Mesenteric fat pad (tissue), 1 donor: ENCODE results near the gene LCN6. TPM values are rescaled to one million over a fixed set of nuclear protein-coding genes. Genes with fewer than 3 reads are reported as not detected.

Experiments used
- DNase-seq: peaks from one replicate; pipeline ENCODE4 v3.0.0-alpha.2; 2020; ENCODE audit warnings: low spot score
- microRNA-seq: library from miRNA; unstranded; fragments of <30 nt; microRNA quantifications from one replicate; pipeline ENCODE4 v1.2.0, GENCODE V29; 2020; ENCODE audit warnings: borderline number of aligned reads
- total RNA-seq: library from RNA; stranded (reverse); fragmentation: NEBNext Ultra II Directional; extraction: Animal tissue kit (Norgen Biotek cat#: 25700); gene quantifications from one replicate; pipeline ENCODE4 v1.2.1, GENCODE V29; 2021
- donor health status: DM: yes; HTN: yes; CAD: no.

LCN6 gene
- total RNA-seq, 1 donor from 2014 or later = 16.2 TPM

DNA sequence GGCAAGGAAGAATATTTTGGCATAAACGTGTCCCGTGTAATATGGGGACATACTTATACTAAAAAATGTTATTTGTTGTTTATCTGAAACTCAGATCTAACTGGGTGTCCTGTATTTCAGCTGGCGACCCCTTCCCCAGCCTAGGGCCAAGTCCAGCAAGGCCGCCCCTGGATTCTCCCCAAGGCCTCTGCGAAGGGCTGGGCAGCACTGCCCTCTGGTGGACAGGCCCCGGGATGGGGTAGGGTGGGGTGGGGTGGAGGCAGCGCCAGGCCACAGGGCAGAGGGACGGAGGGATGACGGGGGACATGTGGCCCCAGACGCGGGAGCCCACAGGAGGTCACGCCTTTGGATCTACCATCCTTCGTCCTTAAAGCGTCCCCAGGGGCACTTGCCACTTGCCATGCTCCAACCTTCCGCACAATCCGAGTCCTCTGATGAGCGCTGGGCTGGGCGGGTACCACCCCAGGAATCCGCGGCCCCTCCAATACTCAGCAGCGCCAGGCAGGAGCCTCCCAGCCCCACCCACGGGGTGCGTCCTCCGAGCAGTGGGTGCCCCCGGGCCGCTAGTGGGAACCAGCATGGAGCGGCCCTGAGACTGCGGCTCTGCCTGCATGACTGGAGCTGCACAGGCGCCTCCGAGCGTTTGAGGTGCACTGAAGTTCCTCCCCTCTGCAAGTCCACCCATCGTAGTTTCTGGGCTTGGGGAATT lies 54.0 kb downstream of the LCN6 start:
- DNase-seq = no peak

Small RNA genes within 50 kb of the gene (microRNA-seq; reads per million reads assigned to microRNA genes)
- gene MIR6722 = not detected

Other genes starting within 250 kb of the LCN6 start
- 89.5 TPM for gene NOTCH1, start 202.5 kb downstream of the LCN6 start, total RNA-seq
- 155 TPM for gene EGFL7, start 85.6 kb downstream of the LCN6 start, total RNA-seq
- 547 TPM for gene AGPAT2, start 61.1 kb downstream of the LCN6 start, total RNA-seq
- gene DIPK1B, start 36.0 kb downstream of the LCN6 start, total RNA-seq = 3.9 TPM
- gene LCN10, start 5.6 kb downstream of the LCN6 start, total RNA-seq = 9.2 TPM
- not detected for gene LCN8, start 9.7 kb upstream of the LCN6 start, total RNA-seq
- 0.32 TPM for gene LCN15, start 16.0 kb upstream of the LCN6 start, total RNA-seq
- gene TMEM141, start 42.8 kb upstream of the LCN6 start, total RNA-seq = 33.0 TPM
- gene CCDC183, start 47.8 kb upstream of the LCN6 start, total RNA-seq = 0.71 TPM
- gene RABL6, start 59.4 kb upstream of the LCN6 start, total RNA-seq = 54.9 TPM
- gene AJM1, start 94.0 kb upstream of the LCN6 start, total RNA-seq = 1.00 TPM
- 89.6 TPM for gene PHPT1, start 100.9 kb upstream of the LCN6 start, total RNA-seq
- gene MAMDC4, start 103.8 kb upstream of the LCN6 start, total RNA-seq = 1.6 TPM
- gene EDF1, start 117.8 kb upstream of the LCN6 start, total RNA-seq = 215 TPM
- gene TRAF2, start 138.0 kb upstream of the LCN6 start, total RNA-seq = 8.8 TPM
- 95.2 TPM for gene FBXW5, start 196.2 kb upstream of the LCN6 start, total RNA-seq
- gene C8G, start 196.7 kb upstream of the LCN6 start, total RNA-seq = not detected
- gene LCN12, start 203.7 kb upstream of the LCN6 start, total RNA-seq = not detected
- gene PTGDS, start 229.0 kb upstream of the LCN6 start, total RNA-seq = 249 TPM
- 0.71 TPM for gene LCNL1, start 234.5 kb upstream of the LCN6 start, total RNA-seq
- 29.4 TPM for gene PAXX, start 243.9 kb upstream of the LCN6 start, total RNA-seq
- gene CLIC3, start 248.0 kb upstream of the LCN6 start, total RNA-seq = 1.6 TPM